Activated CD4-positive, alpha-beta T cell treated with anti-CD3 and anti-CD28 coated beads for 4 hours (primary cell): Measurements from ENCODE around the gene SLC50A1.

Experiments
- DNase-seq, 2 donors: peaks; one replicate each; pipeline ENCODE4 v3.0.0-alpha.2; 2020

Gene SLC50A1

DNA sequence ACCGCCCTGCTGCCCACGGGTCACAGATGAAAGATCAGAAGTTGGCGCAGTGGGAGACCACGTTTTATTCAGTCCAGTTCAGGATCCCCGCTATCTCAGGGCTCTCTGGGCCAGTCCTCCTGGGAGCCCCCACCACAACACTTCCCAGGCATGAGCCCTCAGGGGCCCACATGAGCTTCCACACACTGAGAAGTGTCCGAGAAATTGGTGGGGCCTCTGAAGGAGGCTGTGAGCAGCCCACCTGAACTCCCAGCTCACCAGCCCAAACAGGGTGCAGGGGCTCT, 50.1 kb downstream of the SLC50A1 start:
- DNase-seq: no peak

DNA sequence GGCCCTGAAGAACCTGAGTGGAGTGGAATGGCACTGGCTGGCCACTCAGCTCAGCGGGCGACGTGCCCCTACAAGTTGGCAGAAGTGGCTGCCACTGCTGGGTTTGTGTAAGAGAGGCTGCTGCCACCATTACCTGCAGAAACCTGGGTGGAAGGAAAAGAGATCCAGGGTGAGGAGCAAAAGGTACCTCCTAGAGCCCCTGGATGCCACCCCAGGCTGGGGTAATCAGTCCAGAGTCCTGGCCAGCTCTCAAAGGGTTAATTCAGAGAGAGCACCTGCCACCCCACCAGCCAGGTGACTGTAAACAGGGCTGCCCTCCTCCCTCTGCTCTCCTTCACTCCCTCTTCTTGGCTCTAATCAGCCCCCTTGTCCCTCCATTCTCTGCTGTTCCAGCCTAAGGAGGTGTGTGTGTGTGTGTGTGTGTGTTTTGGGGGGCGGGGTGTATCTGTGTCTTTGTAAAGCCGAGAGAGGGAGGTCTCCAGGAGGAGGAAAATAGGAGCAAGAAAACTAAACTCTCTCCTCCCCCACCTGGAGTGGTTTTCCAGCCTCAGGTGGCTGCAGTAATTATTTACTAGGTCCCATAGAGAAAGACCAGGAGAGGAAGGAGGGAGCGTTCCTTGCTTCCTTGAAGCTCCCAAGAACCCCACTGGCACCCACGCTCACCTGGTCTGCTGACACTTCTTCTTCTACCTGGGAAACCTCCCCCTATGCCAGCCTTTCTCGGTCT, 50.6 kb downstream of the SLC50A1 start:
- DNase-seq: no peak

DNA sequence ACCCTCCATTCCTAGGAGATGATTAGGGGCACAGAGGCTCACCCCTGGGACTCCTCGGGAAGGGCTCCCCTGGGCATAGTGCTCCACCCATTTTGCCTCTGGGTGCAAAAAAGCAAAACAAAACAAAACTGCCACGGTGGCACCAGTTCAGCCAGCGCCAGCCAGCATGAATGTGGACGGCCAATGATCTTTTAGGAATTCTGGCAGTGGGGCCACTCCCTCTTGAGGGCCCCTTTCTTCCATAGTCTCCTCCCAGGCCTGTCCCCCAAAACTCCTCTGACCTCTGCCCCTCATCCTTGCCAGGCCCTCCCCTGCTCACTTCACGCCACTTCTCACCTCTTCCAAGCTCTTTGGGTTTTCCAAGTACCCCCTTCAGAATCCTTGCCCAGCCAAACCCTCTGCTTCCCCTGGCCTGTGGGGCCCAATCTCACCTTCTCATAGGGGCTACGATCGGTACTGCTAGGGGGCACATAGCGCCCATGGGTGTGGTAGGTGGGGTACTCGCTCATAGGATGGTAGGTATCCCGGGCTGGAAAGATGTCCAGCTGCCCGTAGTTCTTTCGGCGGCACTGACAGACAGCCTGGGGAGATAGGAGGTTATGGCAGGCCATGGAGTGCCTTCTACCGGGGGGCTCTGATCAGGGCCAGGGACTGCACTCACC, 51.3 kb downstream of the SLC50A1 start:
- no peak for DNase-seq

DNA sequence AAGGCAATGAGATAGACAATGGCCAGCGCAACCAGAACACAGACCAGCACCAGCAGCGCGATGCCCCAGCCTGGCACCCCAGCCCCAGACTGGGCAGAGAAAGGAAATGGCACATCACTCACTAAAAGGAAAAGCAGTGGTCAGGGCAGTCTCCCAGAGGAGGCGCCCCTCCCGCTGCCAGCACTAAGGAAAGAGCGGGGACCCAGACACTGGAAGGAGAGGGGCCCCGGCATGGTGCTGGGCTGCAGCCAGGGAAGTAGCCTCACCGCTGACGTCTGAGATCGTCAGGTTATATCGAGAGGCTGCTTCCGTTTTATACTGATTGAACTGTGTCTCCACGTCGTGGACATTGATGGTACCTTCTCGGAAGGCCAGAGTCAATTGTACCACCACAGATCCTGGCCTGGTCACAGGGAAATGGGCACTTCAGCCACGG, 51.8 kb downstream of the SLC50A1 start:
- no peak for DNase-seq

DNA sequence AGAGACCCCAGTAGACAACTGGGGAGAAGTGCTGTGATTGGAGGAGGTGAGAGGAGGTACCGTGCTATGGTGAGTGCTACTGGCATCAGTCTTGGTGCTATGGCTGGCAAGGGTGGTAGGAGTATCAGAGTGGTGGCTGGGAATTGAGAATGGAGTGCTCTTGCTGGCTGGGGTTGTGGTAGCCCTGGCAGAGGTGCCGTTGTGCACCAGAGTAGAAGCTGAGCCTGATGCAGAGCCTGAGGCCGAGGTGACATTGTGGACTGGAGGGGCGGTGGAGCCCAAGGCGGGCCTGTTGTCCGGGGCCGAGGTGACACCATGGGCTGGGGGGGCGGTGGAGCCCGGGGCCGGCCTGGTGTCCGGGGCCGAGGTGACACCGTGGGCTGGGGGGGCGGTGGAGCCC, 52.6 kb downstream of the SLC50A1 start:
- DNase-seq: no peak
